Hematopoietic multipotent progenitor cell (in vitro differentiated cells): ENCODE measurements around the gene MYH10. TPM values are rescaled to one million over a fixed set of nuclear protein-coding genes. Genes with fewer than 3 reads are reported as not detected.

Experiments used
- DNase-seq, 3 donors: peaks; one replicate each; pipeline ENCODE4 v3.0.0-alpha.2; 2011 to 2015; ENCODE audit warnings: low read depth in 2 of 3, low spot score in 2 of 3
- total RNA-seq: library from RNA; depleted of rRNA; stranded (reverse); fragments of >200 nt; gene quantifications from one replicate; pipeline ENCODE4 v1.2.3, GENCODE V29; 2012

MYH10 gene
- total RNA-seq, 1 donor = 38.8 TPM

- DNase-seq = no peak
Measured at GRCh38 chr17:8502126-8502525, 128.4 kb downstream of the MYH10 start.

GRCh38 chr17:8500609-8501008, 129.9 kb downstream of the MYH10 start:
- DNase-seq = no peak

GRCh38 chr17:8499614-8500013, 130.9 kb downstream of the MYH10 start:
- no peak for DNase-seq

GRCh38 chr17:8499171-8499570, 131.4 kb downstream of the MYH10 start:
- no peak for DNase-seq

GRCh38 chr17:8496081-8496480, 134.4 kb downstream of the MYH10 start:
- no peak for DNase-seq

- DNase-seq = no peak
Measured at GRCh38 chr17:8494506-8495111, 135.9 kb downstream of the MYH10 start.

- no peak for DNase-seq
Measured at GRCh38 chr17:8494021-8494420, 136.5 kb downstream of the MYH10 start.

GRCh38 chr17:8492121-8492520, 138.4 kb downstream of the MYH10 start:
- no peak for DNase-seq

GRCh38 chr17:8490256-8491023, 140.1 kb downstream of the MYH10 start:
- DNase-seq = no peak

GRCh38 chr17:8489841-8490240, 140.7 kb downstream of the MYH10 start:
- no peak for DNase-seq

GRCh38 chr17:8488901-8489300, 141.6 kb downstream of the MYH10 start:
- no peak for DNase-seq

GRCh38 chr17:8488491-8488890, 142.0 kb downstream of the MYH10 start:
- no peak for DNase-seq

- DNase-seq = no peak
Measured at GRCh38 chr17:8487743-8488142, 142.8 kb downstream of the MYH10 start.

- no peak for DNase-seq
Measured at GRCh38 chr17:8487130-8487645, 143.3 kb downstream of the MYH10 start.

GRCh38 chr17:8485491-8485890, 145.0 kb downstream of the MYH10 start:
- DNase-seq = no peak

- DNase-seq = no peak
Measured at GRCh38 chr17:8484465-8484864, 146.1 kb downstream of the MYH10 start.

- DNase-seq = no peak
Measured at GRCh38 chr17:8482546-8482945, 148.0 kb downstream of the MYH10 start.

GRCh38 chr17:8481703-8482102, 148.8 kb downstream of the MYH10 start:
- no peak for DNase-seq

GRCh38 chr17:8481089-8481488, 149.4 kb downstream of the MYH10 start:
- DNase-seq = no peak

- no peak for DNase-seq
Measured at GRCh38 chr17:8480011-8480976, 150.2 kb downstream of the MYH10 start.

- no peak for DNase-seq
Measured at GRCh38 chr17:8479431-8479947, 151.0 kb downstream of the MYH10 start.
